Retinal pigment epithelial cell (primary cell): ENCODE measurements around the gene KCNQ2.

Source experiments
- DNase-seq: peaks from one replicate; pipeline ENCODE4 v3.0.0-alpha.2; 2010; ENCODE audit warnings: low read depth
- H3K4me3 ChIP-seq: 2 replicates; pipeline ENCODE4 v1.5.1; 2011; ENCODE audit warnings: mild to moderate bottlenecking, low read length, control low read depth, moderate library complexity
- CTCF ChIP-seq: conservative IDR thresholded peaks from 2 replicates; pipeline ENCODE4 v1.5.1; 2011; ENCODE audit warnings: low read depth, low read length, control low read depth, inconsistent platforms

The KCNQ2 gene

GRCh38 chr20:63451821-63452220, 20.6 kb downstream of the KCNQ2 start:
- no peak overlapping the region for H3K4me3 ChIP-seq
- no peak for DNase-seq
- TF ChIP-seq CTCF = no peak

GRCh38 chr20:63449796-63450730, 22.4 kb downstream of the KCNQ2 start:
- no peak overlapping the region for H3K4me3 ChIP-seq
- no peak for DNase-seq
- no peak for TF ChIP-seq CTCF

- no peak for TF ChIP-seq CTCF
- DNase-seq = no peak
- no peak overlapping the region for H3K4me3 ChIP-seq
Observed at GRCh38 chr20:63449025-63449424, 23.4 kb downstream of the KCNQ2 start.

GRCh38 chr20:63448031-63448430, 24.4 kb downstream of the KCNQ2 start:
- DNase-seq = no peak
- TF ChIP-seq CTCF = no peak

GRCh38 chr20:63447320-63447719, 25.1 kb downstream of the KCNQ2 start:
- no peak for TF ChIP-seq CTCF
- DNase-seq = no peak
- no peak overlapping the region for H3K4me3 ChIP-seq

More at GRCh38 chr20:63448031-63448430, 24.4 kb downstream of the KCNQ2 start:
- H3K4me3 ChIP-seq = no peak overlapping the region

- no peak for DNase-seq
- TF ChIP-seq CTCF = no peak
- H3K4me3 ChIP-seq = no peak overlapping the region
Observed at GRCh38 chr20:63446216-63447024, 26.0 kb downstream of the KCNQ2 start.
